HFFc6 (cell line): ENCODE results near the gene DEAF1. TPM values are rescaled to one million over a fixed set of nuclear protein-coding genes. Genes with fewer than 3 reads are reported as not detected.

Experiments used
- DNase-seq: peaks from one replicate; pipeline ENCODE4 v3.0.0-alpha.2; 2018
- H3K27ac Mint-ChIP-seq: 2 replicates; pipeline ENCODE4 v1.8.0; 2020; ENCODE audit warnings: mild to moderate bottlenecking, mixed read lengths
- H3K27me3 Mint-ChIP-seq: 2 replicates; pipeline ENCODE4 v1.8.0; 2021; ENCODE audit warnings: mild to moderate bottlenecking, moderate library complexity, mixed read lengths; ENCODE audit not compliant: insufficient read depth
- H3K36me3 Mint-ChIP-seq: 2 replicates; pipeline ENCODE4 v1.8.0; 2021; ENCODE audit warnings: low read depth, mixed read lengths
- H3K4me1 Mint-ChIP-seq: 2 replicates; pipeline ENCODE4 v1.8.0; 2020; ENCODE audit warnings: low read depth, mixed read lengths
- H3K4me3 Mint-ChIP-seq: 2 replicates; pipeline ENCODE4 v1.8.0; 2020; ENCODE audit warnings: mild to moderate bottlenecking, moderate library complexity, mixed read lengths
- H3K9me3 Mint-ChIP-seq: 2 replicates; pipeline ENCODE4 v1.8.0; 2020; ENCODE audit warnings: mild to moderate bottlenecking, mixed read lengths
- total RNA-seq, 6 experiments: library from RNA; stranded (reverse); fragmentation: NEBNext Ultra II Directional; extraction: Animal tissue kit (Norgen Biotek cat#: 25700); gene quantifications; 2 replicates in 1 of 6; 3 replicates in 5 of 6; pipeline ENCODE4 v1.2.3, GENCODE V29; 2021
- TF ChIP-seq, protein P1 (sequence below): fragments of 200-600 bp; sonication (generic); IDR thresholded peaks from 2 replicates; pipeline ENCODE4 v1.5.0; 2021; ENCODE audit warnings: antibody characterized with exemption, mild to moderate bottlenecking

DEAF1 gene
- total RNA-seq, 6 experiments from 2014 or later, result 32.2 to 48.1 (median 34.6) TPM

DNA sequence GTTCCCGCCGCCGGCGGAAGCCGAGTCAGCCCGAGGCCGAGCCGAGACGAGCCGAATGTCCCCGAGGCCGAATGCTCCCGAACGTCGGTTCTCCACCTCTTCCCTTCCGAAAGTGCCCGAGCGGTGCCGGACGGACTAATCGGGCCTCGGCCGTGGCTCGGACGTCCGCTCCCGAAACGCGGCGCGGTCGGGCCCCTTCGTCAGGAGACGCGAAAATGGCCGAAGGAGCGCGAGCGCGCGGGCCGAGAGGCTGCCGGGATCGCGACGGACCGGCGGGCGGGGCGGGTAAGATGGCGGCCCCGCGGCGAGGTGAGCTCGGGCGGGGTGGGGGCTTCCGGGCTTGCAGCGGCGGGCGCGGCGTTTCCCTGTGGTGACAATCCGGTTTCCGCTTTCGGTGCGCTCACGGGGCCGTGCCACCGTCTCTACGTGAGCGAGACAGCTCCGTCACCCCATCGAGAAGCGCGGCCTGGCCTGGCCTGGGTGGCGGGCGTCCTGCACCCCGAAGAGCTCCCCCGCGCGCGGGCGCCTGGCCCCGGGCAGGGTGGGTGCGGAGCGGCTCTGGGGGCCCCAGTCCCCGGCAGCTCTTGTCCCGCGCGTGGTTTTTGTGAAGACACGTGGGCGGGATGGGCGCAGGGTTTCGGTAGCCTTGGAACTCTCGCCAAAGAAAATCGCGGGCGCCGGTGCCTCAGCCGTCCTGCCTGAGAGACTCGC, 671 bp upstream of the DEAF1 start, which contains the start of gene TMEM80:
Gene TMEM80 (plus strand): TSS at position 279 of the 711 bp plus-strand sequence. CDS start 12 bp downstream, at position 291.
- H3K27ac Mint-ChIP-seq, result peak within 1 kb of the TSS; percentile 95
- H3K36me3 Mint-ChIP-seq, result peaks cover 6% of the 10 kb centered on the region; the same call in 1 of the 2 replicates
- DNase-seq, result peak; percentile 97
- H3K27me3 Mint-ChIP-seq, result peaks cover 3% of the 10 kb centered on the region
- no peaks in the 10 kb centered on the region for H3K9me3 Mint-ChIP-seq
- H3K4me1 Mint-ChIP-seq, result peaks cover 57% of the 10 kb centered on the region
- H3K4me3 Mint-ChIP-seq, result peak within 1 kb of the TSS; percentile 94
- TF ChIP-seq, protein P1, sequence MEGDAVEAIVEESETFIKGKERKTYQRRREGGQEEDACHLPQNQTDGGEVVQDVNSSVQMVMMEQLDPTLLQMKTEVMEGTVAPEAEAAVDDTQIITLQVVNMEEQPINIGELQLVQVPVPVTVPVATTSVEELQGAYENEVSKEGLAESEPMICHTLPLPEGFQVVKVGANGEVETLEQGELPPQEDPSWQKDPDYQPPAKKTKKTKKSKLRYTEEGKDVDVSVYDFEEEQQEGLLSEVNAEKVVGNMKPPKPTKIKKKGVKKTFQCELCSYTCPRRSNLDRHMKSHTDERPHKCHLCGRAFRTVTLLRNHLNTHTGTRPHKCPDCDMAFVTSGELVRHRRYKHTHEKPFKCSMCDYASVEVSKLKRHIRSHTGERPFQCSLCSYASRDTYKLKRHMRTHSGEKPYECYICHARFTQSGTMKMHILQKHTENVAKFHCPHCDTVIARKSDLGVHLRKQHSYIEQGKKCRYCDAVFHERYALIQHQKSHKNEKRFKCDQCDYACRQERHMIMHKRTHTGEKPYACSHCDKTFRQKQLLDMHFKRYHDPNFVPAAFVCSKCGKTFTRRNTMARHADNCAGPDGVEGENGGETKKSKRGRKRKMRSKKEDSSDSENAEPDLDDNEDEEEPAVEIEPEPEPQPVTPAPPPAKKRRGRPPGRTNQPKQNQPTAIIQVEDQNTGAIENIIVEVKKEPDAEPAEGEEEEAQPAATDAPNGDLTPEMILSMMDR, result no peak

DNA sequence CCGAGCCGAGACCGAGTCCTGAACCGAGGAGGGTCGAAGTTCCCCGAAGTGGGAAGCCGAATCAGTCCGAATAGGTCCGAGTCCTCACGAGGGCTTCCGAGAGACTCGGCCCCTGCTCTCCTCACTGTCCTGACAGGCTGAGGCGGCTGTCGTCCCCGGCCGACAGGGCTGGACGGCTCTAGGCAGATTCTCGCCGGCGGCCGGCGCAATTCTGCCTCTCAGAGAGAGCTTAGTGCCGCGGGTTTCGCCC, 191 bp upstream of the DEAF1 start:
- H3K27ac Mint-ChIP-seq, result peak overlapping the region; percentile 95
- peak overlapping the region; percentile 94 for H3K4me3 Mint-ChIP-seq
- peaks cover 3% of the 10 kb centered on the region for H3K27me3 Mint-ChIP-seq
- no peak for DNase-seq
- H3K9me3 Mint-ChIP-seq, result no peaks in the 10 kb centered on the region
- H3K4me1 Mint-ChIP-seq, result peaks cover 57% of the 10 kb centered on the region
- TF ChIP-seq, protein P1, result no peak
- H3K36me3 Mint-ChIP-seq, result peaks cover 6% of the 10 kb centered on the region; the same call in 1 of the 2 replicates

DNA sequence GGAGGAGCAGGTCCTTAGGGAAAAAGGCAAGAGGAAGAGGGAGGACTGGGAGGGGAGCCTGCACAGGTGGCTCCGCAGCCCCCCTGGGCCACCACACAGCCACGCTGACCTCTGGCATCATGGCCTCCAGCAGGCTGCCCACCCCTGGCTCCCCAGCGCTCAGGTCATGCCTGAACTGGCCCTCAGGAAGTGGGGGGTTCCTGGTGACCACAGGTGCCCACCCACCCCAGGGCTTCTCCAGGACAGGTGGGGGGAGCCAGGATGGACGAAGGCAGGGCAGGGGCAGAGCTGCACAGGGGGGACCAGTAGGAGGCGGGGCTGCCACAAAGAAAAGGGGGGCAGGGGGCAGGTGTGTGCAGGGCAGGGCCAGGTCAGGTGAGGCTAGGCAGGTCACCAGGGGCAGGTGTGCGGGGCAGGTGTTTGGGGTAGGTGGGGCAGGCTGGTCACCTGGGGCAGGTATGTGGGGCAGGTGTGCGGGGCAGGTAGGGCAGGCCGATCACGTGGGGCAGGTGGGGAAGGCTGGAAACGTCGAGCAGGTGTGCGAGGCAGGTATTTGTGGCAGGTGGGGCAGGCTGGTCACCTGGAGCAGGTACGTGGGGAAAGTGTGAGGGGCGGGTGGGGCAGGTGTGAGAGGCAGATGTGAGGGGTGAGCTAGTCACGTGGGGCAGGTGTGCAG, 997 bp downstream of the DEAF1 start:
- H3K4me3 Mint-ChIP-seq, result peak overlapping the region; percentile 94
- peaks cover 48% of the 10 kb centered on the region for H3K4me1 Mint-ChIP-seq
- no peaks in the 10 kb centered on the region for H3K9me3 Mint-ChIP-seq
- H3K27ac Mint-ChIP-seq, result peak overlapping the region; percentile 77
- H3K36me3 Mint-ChIP-seq, result peaks cover 6% of the 10 kb centered on the region; the same call in 1 of the 2 replicates
- peaks cover 3% of the 10 kb centered on the region for H3K27me3 Mint-ChIP-seq
- TF ChIP-seq, protein P1, result no peak
- no peak for DNase-seq

DNA sequence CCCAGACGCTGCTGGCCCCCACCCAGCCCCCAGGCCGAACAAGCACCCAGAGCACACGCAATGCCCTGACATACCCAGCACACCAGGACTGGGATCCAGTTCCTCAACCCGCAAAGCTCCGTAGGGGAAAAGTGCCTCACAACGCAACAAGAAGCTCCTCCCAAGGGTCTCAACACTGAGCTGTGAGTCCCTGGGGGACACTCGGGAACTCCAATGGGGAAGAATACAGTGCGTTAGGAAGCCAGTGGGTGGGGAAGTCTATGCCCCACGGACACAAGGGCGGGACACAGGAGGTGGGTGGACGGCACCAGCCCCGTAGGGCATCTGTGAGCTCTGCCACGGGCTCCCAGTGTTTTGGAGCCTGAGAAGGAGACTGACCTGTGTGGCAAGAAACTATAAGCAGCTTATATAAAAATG, 1.6 kb downstream of the DEAF1 start:
- peak overlapping the region; percentile 77 for H3K27ac Mint-ChIP-seq
- H3K36me3 Mint-ChIP-seq, result peaks cover 7% of the 10 kb centered on the region; the same call in 1 of the 2 replicates
- peaks cover 3% of the 10 kb centered on the region for H3K27me3 Mint-ChIP-seq
- H3K4me3 Mint-ChIP-seq, result peak overlapping the region; percentile 84
- DNase-seq, result no peak
- peaks cover 42% of the 10 kb centered on the region for H3K4me1 Mint-ChIP-seq
- TF ChIP-seq, protein P1, result no peak
- no peaks in the 10 kb centered on the region for H3K9me3 Mint-ChIP-seq

DNA sequence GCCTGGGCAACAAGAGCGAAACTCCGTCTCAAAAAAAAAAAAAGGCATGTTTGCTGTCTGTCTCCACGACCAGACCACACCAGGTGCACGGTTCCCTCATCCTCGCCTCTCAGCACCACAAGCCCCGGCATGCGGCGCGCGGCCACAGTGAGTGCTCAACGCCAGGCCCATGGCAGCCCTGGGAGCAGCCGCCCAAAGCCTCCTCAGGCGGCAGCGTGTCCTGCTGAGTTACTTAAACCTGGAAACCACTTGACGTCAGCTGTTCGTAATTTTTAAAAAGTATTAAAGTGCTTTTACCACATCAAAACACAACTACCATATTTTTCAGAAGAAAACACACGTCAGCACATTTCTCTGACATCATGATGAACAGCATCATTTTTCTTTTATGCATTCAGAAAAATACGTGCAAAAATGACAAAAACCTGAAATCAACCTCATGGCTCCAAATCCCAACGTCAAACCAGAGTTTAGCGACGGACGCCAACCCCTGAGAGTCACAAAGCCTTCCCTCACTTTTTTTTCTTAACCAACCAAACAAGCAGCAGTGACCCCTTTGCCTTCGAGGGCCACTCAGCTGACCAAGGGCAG, 2.1 kb downstream of the DEAF1 start:
- Mint-ChIP-seq H3K4me1 (peaks cover 37% of the 10 kb centered on the region), H3K9me3 (no peaks in the 10 kb centered on the region), H3K36me3 (peaks cover 10% of the 10 kb centered on the region; the same call in 1 of the 2 replicates), H3K4me3 (peak overlapping the region; percentile 84), H3K27ac (peak overlapping the region; percentile 77), H3K27me3 (peaks cover 3% of the 10 kb centered on the region)
- TF ChIP-seq, protein P1, result no peak
- no peak for DNase-seq
